HepG2 (cell line): Measurements from ENCODE around the gene UNC13D. TPM values are rescaled to one million over a fixed set of nuclear protein-coding genes. Genes with fewer than 3 reads are reported as not detected.

ENCODE experiments used
- AKNA ChIP-seq: sonication (generic); formaldehyde crosslinking; IDR thresholded peaks from 2 replicates; pipeline ENCODE4 v1.4.0; 2020; ENCODE audit warnings: missing genetic modification reagents, borderline replicate concordance
- DR1 ChIP-seq: sonication (generic); formaldehyde crosslinking; IDR thresholded peaks from 2 replicates; pipeline ENCODE4 v1.8.0; 2021; ENCODE audit warnings: mild to moderate bottlenecking, missing genetic modification reagents, inconsistent platforms
- EP300 ChIP-seq, 3 experiments: sonication (generic) in 1 of 3; formaldehyde crosslinking in 1 of 3; IDR thresholded peaks; 2 replicates each; pipeline versions ENCODE4 v1.5.1 to v1.6.1; 2011 to 2020; ENCODE audit warnings: low read depth in 2 of 3, low read length in 2 of 3, borderline replicate concordance in 1 of 3, improper control_type of control experiment in 1 of 3, mild to moderate bottlenecking in 1 of 3, missing genetic modification reagents in 1 of 3, moderate library complexity in 1 of 3
- FOXK1 ChIP-seq: sonication (generic); formaldehyde crosslinking; IDR thresholded peaks from 2 replicates; pipeline ENCODE4 v1.4.0; 2020; ENCODE audit warnings: low read depth, missing genetic modification reagents, borderline replicate concordance
- HMGXB3 ChIP-seq: sonication (generic); formaldehyde crosslinking; IDR thresholded peaks from 2 replicates; pipeline ENCODE4 v1.4.0; 2020; ENCODE audit warnings: missing genetic modification reagents, borderline replicate concordance
- HNRNPK ChIP-seq: fragments of 200-400 bp; formaldehyde crosslinking; IDR thresholded peaks from 2 replicates; pipeline ENCODE4 v1.6.1; 2018; ENCODE audit warnings: low read length, low read depth, moderate library complexity, mild to moderate bottlenecking; ENCODE audit not compliant: poor library complexity, severe bottlenecking
- KDM2A ChIP-seq: sonication (generic); formaldehyde crosslinking; IDR thresholded peaks from 2 replicates; pipeline ENCODE4 v1.4.0; 2020; ENCODE audit warnings: low read depth, missing genetic modification reagents, borderline replicate concordance
- KDM6A ChIP-seq: IDR thresholded peaks from 2 replicates; pipeline ENCODE4 v1.6.1; 2016; ENCODE audit warnings: low read depth
- MEIS2 ChIP-seq: sonication (generic); formaldehyde crosslinking; IDR thresholded peaks from 2 replicates; pipeline ENCODE4 v1.9.0; 2021; ENCODE audit warnings: mild to moderate bottlenecking, missing genetic modification reagents
- MTF1 ChIP-seq: sonication (generic); formaldehyde crosslinking; IDR thresholded peaks from 2 replicates; pipeline ENCODE4 v1.5.0; 2020; ENCODE audit warnings: missing genetic modification reagents
- SRSF9 ChIP-seq: fragments of 200-400 bp; formaldehyde crosslinking; IDR thresholded peaks from 2 replicates; pipeline ENCODE4 v1.6.1; 2018; ENCODE audit warnings: borderline replicate concordance, mild to moderate bottlenecking, low read depth, low read length; ENCODE audit not compliant: insufficient read depth, poor library complexity, severe bottlenecking
- TCF12 ChIP-seq, 2 experiments: fragments of 450-650 bp in 1 of 2; sonication (generic) in 1 of 2; formaldehyde crosslinking in 1 of 2; IDR thresholded peaks; 2 replicates each; pipeline versions ENCODE4 v1.6.1 to v1.8.0; 2017 to 2022; ENCODE audit warnings: antibody characterized with exemption in 1 of 2, mild to moderate bottlenecking in 1 of 2, missing genetic modification reagents in 1 of 2, moderate library complexity in 1 of 2
- ZKSCAN1 ChIP-seq: fragments of 150-350 bp; IDR thresholded peaks from 2 replicates; pipeline ENCODE4 v1.6.1; 2014; ENCODE audit warnings: low read length
- ZMAT5 ChIP-seq: sonication (generic); formaldehyde crosslinking; IDR thresholded peaks from 2 replicates; pipeline ENCODE4 v1.5.0; 2020; ENCODE audit warnings: mild to moderate bottlenecking, low read depth, missing genetic modification reagents, borderline replicate concordance
- ZNF317 ChIP-seq: sonication (generic); formaldehyde crosslinking; IDR thresholded peaks from 2 replicates; pipeline ENCODE4 v1.5.0; 2020; ENCODE audit warnings: mild to moderate bottlenecking, missing genetic modification reagents
- ZNF367 ChIP-seq: sonication (generic); formaldehyde crosslinking; IDR thresholded peaks from 2 replicates; pipeline ENCODE4 v1.4.0; 2020; ENCODE audit warnings: missing genetic modification reagents, borderline replicate concordance
- ZNF576 ChIP-seq: sonication (generic); formaldehyde crosslinking; IDR thresholded peaks from 2 replicates; pipeline ENCODE4 v1.4.0; 2020; ENCODE audit warnings: mild to moderate bottlenecking, missing genetic modification reagents
- ZSCAN20 ChIP-seq: sonication (generic); formaldehyde crosslinking; IDR thresholded peaks from 2 replicates; pipeline ENCODE4 v1.4.0; 2020; ENCODE audit warnings: missing genetic modification reagents, mild to moderate bottlenecking, borderline replicate concordance
- polyA plus RNA-seq, 8 experiments: library from polyadenylated mRNA; depleted of rRNA in 3 of 8; stranded (reverse) in 7 of 8; unstranded in 1 of 8; fragments of >200 nt; fragmentation: Illumina TruSeq in 4 of 8; extraction: Trizol in 4 of 8; gene quantifications; 2 replicates each; pipeline versions ENCODE4 v1.2.1 to v1.2.3, GENCODE V29; 2011 to 2016; ENCODE audit warnings: low read depth in 4 of 8, missing spikeins in 1 of 8, mixed read lengths in 1 of 8; ENCODE audit not compliant: insufficient read depth in 1 of 8
- total RNA-seq, 5 experiments: library from RNA; depleted of rRNA; stranded (reverse); fragments of >200 nt; fragmentation: Illumina TruSeq; extraction: Trizol; gene quantifications; 2 replicates each; pipeline ENCODE4 v1.2.3, GENCODE V29; 2016; ENCODE audit warnings: low read depth in 1 of 5

UNC13D gene
- total and polyA plus RNA-seq, 2 of the 13 experiments (the other 11 are each of a cell fraction or from before 2014, with no cell fraction given) = 29.7 to 42.7 TPM

- TF ChIP-seq ZSCAN20 (CRISPR knock-in tag) (no peak), KDM6A (no peak), KDM2A (peak; percentile 88), HNRNPK (no peak), ZNF317 (CRISPR knock-in tag) (no peak), AKNA (CRISPR knock-in tag) (no peak), ZNF367 (no peak), ZKSCAN1 (no peak), ZMAT5 (CRISPR knock-in tag) (no peak), MTF1 (no peak), SRSF9 (no peak), MEIS2 (CRISPR knock-in tag) (0 out of 2 replicates have a peak, but pooled peaks have one; percentile 41), DR1 (CRISPR knock-in tag) (no peak), ZNF576 (CRISPR knock-in tag) (no peak), FOXK1 (CRISPR knock-in tag) (no peak), HMGXB3 (0 out of 2 replicates have a peak, but pooled peaks have one; percentile 45), EP300 (IDR thresholded peaks at IDR 0.05; ENCODE audit: low read depth in 2 of 2, low read length in 2 of 2) (peak in 1 of 2 experiments; percentile 31; a peak in 1 of 4 replicates), EP300 (CRISPR knock-in tag; IDR thresholded peaks at IDR 0.05; ENCODE audit: borderline replicate concordance) (0 out of 2 replicates have a peak, but pooled peaks have one; percentile 36), TCF12 (IDR thresholded peaks at IDR 0.05) (no peak), TCF12 (CRISPR knock-in tag; IDR thresholded peaks at IDR 0.05) (no peak)
Observed at GRCh38 chr17:75845058-75845711, 981 bp upstream of the UNC13D start (continued).
